Spleen (tissue), 7 donors: ENCODE measurements around the gene ELMO2.

Source experiments
- CTCF ChIP-seq, 11 experiments: fragments of 200-600 bp in 7 of 11; fragments of 450-650 bp in 4 of 11; sonication (generic) in 4 of 11; IDR thresholded peaks in 8 of 11; conservative IDR thresholded peaks in 3 of 11; 1 replicate in 7 of 11; 2 replicates in 4 of 11; pipeline versions ENCODE4 v1.4.0 to v1.8.0; 2016 to 2021; ENCODE audit warnings: antibody characterized with exemption in 11 of 11, inconsistent platforms in 4 of 11, mild to moderate bottlenecking in 1 of 11
- POLR2A ChIP-seq, 3 donors: fragments of 450-650 bp; IDR thresholded peaks; one replicate each; pipeline ENCODE4 v1.5.1; 2017; ENCODE audit warnings: antibody characterized with exemption in 3 of 3, mild to moderate bottlenecking in 1 of 3
- POLR2AphosphoS5 ChIP-seq, 3 donors: sonication (generic); formaldehyde crosslinking; IDR thresholded peaks; one replicate each; pipeline ENCODE4 v1.5.1; 2017; ENCODE audit warnings: antibody characterized with exemption in 3 of 3
- donor health status: DM: no; HTN: no; CAD: no; lungs with moderate emphysema.
- donor health status: DM: no; HTN: no; CAD: no.
- donor health status: DM: no; HTN: no; CAD: no.

- no peak for TF ChIP-seq CTCF (IDR thresholded peaks at IDR 0.05 in 8 of 11, conservative IDR thresholded peaks at IDR 0.05 in 3 of 11)
- no peak for TF ChIP-seq POLR2A (IDR thresholded peaks at IDR 0.05)
- TF ChIP-seq POLR2AphosphoS5 (IDR thresholded peaks at IDR 0.05), result no peak
Observed at GRCh38 chr20:46427384-46427783, 21.0 kb upstream of the ELMO2 start.
